ENCODE measurements around the gene TMPRSS5. TPM values are rescaled to one million over a fixed set of nuclear protein-coding genes. Genes with fewer than 3 reads are reported as not detected.
"Not testable (repeated sequence)": the region's sequence is repeated elsewhere in the genome, so short reads cannot be mapped to it uniquely, and the experiment has no call there.

Gene TMPRSS5
- total RNA-seq, 1 donor from 2014 or later: 35.0 TPM

DNA sequence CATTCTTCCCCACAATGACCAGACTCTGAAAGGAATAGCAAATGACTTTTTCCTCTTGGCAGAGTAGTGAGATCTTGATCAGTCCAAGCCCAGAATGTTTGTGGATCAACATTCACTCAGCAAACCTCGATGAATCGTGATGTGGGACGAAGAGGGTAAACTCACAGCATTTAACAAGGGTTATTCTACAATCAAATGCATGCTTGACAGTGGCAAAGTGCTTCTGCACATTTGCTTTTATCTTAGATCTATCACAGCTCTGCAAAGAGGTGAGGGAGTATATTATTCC lies 31.8 kb downstream of the TMPRSS5 start:
- DNase-seq (ENCODE audit: low spot score): no peak
- intact Hi-C loops (cut with DNase I): no loop called here
- no peak for ATAC-seq

DNA sequence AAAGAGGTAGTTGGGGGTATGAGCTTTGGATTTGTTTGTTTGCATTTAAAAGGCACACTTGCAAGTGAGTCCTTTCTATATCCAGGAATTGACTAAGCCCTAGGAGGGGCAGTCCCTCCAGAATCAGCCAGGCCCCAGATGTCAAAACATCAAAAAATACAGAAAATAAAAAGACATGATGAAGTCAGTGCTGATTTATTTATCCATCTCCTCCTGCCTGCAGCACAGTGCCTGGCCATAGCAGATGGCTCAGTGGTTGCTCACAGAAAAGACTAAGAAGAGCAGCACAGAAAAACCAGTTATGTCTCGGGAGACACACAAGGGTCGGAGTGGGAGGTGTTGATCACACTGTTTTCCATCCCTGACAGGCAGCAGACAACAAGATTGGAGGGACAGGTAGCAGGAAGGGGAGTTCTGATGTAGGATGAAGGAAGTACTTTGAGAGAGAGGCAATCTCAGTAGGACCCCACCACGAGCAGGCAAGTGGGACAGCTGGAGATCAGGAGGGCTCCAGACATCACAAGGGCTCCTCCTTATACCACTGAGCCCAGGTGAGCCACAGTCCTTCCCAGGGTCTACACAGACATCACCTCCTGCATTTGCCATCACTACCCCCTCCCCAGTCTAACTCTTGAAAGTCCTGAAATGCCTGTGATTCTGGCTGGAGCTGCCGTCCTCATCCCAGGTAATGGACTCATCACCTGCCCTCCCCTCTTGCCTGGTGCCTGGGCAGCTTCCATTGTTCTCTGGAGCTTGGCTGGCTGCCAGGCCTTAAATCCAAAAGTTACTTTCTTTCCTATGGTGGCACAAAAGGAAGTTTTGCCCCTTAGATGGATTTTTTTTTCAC lies 32.3 kb downstream of the TMPRSS5 start:
- intact Hi-C loops (cut with DNase I): no loop called here
- DNase-seq (ENCODE audit: low spot score) (no peak), ATAC-seq (no peak)

DNA sequence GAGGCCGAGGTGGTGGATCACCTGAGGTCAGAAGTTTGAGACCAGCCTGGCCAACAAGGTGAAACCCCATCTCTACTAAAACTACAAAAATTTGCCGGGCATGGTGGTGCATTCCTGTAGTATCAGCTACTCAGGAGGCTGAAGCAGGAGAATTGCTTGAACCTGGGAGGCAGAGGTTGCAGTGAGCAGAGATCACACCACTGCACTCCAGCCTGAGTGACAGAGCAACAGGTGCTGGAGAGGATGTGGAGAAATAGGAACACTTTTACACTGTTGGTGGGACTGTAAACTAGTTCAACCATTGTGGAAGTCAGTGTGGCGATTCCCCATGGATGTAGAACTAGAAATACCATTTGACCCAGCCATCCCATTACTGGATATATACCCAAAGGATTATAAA lies 34.2 kb downstream of the TMPRSS5 start:
- DNase-seq (ENCODE audit: low spot score); intact Hi-C loops (cut with DNase I); ATAC-seq: not testable (repeated sequence)

DNA sequence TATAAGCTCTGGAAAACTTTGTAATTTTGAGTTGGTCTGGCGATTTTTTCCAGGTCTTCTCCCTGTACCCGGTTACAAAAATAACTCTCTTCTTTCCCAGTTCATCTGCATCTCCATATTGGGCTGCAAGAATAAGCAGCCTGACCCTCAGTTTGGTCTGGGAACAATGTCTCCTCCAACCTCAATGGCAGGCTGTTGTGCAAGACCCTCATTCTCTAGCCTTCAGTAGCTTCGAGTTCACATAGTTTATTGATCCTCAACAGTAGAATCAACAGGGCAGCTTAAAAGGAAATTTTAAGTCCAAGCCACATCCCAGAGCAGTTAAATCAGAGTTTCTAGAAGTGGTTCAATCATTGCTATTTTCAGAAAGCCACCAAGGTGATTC lies 35.3 kb downstream of the TMPRSS5 start:
- no peak for ATAC-seq

DNA sequence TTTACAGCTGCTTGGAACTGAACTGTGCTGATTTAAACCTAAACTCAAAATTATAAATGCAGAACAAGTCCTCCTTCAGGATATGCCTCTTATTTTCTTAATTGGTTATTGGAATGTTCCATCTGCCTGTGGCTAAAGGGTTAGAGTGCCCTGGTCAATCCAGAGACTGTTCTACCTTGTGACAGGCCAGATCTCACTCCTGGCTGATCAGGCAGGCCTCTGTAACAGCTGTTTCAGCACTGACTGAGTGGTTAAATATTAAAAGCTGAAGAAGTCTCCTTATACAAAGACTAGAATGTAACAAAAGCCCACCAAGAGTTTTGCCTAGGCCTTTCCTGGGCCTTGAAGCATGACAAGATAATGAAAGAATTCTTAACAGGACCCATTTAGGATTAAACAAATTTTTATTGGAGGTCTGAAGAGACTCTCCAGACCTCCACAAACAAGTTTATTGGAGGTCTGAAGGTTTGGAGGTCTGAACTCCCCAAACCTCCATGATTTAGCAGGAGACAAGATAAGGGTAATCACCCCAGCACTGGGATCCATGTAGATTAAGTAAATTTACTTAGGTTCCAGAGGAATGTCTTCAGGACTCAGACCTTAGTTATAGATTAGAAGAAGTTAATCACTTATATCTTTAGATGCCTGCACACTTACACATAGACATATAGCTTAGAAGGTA lies 35.8 kb downstream of the TMPRSS5 start:
- intact Hi-C loops (cut with DNase I): no loop called here
- no peak for DNase-seq (ENCODE audit: low spot score)

More for the DNA sequence above, 35.3 kb downstream of the TMPRSS5 start:
- intact Hi-C loops (cut with DNase I): no loop called here
- DNase-seq (ENCODE audit: low spot score): no peak

DNA sequence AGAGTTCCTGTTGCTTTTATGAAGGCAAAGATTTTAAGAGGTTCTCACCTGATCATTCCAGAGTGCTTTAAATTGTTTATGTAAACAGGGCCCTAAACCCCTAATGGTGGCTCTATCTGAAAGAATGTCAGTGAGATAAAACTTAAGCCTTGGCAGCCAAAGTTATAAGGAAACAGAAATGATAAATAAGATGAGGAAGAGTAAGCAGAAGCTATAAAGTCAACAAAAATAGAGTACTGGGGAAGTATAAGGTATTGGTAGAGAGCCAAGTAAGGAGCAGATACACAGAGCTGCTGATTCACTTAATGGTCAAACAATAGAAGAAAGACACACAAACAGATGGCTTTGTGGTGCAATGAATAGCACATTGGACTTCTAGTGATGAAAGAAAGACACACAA lies 37.9 kb downstream of the TMPRSS5 start:
- DNase-seq (ENCODE audit: low spot score) (no peak), ATAC-seq (no peak)
- intact Hi-C loops (cut with DNase I): no loop called here

More for the DNA sequence above, 35.8 kb downstream of the TMPRSS5 start:
- ATAC-seq: no peak

DNA sequence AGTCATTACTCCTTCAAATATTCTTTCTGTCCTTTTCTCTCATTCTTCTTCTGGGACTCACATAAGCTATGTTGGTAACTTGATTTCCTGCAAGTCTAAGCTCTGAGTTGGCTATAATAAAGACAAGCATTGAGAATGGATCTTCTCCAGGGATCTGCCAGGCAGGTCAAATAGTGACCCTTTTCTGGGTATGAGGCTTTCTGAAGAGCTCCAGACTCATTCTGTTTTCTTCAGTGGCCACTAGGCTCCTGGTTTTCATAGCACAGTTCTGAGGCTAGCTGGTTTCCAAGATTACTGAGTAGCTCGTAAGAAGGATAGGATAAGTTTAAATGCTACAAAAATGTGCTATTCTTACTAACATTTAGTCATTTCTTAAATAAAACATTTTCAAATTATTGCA lies 38.3 kb downstream of the TMPRSS5 start:
- no peak for DNase-seq (ENCODE audit: low spot score)
- intact Hi-C loops (cut with DNase I): no loop called here
- ATAC-seq: no peak

DNA sequence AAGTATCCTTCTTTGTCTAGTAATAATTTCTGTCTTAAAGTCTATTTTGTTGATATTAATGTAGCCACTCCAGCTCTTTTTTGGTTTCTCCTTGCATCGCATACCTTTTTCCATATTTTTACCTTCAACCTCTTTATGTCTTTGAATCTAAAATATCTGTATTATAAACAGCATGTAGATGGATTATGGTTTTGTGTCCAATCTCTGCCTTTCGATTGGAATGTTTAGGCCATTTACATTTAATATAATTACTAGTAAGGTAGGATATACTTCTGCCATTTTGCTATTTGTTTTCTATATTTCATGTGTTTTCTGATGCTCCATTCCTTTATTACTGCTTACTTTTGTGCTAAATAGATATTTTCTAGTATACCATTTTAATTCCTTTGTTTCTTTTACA lies 39.5 kb downstream of the TMPRSS5 start:
- DNase-seq (ENCODE audit: low spot score) (no peak), ATAC-seq (no peak)
- intact Hi-C loops (cut with DNase I): no loop called here

DNA sequence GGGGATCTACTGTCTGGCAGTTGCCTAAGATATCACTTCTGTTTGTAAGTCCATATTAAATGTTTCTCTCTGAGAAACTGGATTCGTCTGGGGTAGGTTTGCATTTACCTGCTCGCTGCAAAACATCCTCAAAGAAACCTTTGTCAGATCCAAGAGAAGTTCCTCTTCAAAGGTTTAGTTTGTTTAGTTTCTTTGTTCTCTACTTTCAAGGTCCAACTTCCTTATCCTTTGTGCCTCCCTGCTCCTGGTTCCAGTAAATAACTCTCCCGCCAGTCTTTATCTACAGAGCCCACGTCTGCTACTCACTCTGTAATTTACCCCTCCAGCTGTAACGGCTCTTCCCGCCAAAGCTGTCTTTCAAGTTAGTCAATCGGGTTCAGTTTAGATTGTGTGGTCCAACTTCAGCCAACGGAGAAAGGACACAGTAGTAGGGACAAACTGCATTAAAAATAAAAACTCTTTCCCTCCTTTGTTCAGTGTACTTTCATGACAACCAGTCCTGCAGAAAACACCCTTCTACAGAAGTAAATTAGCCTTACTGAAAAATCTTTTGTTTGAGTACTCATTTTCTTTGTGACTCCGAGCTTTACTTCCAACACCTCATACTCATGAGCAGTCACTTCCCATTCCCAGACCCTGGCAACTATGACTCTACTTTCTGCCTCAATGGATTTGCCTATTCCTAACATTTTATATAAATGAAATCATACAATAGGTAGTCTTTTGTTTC lies 41.0 kb downstream of the TMPRSS5 start:
- ATAC-seq (no peak), DNase-seq (ENCODE audit: low spot score) (no peak)
- intact Hi-C loops (cut with DNase I): no loop called here

DNA sequence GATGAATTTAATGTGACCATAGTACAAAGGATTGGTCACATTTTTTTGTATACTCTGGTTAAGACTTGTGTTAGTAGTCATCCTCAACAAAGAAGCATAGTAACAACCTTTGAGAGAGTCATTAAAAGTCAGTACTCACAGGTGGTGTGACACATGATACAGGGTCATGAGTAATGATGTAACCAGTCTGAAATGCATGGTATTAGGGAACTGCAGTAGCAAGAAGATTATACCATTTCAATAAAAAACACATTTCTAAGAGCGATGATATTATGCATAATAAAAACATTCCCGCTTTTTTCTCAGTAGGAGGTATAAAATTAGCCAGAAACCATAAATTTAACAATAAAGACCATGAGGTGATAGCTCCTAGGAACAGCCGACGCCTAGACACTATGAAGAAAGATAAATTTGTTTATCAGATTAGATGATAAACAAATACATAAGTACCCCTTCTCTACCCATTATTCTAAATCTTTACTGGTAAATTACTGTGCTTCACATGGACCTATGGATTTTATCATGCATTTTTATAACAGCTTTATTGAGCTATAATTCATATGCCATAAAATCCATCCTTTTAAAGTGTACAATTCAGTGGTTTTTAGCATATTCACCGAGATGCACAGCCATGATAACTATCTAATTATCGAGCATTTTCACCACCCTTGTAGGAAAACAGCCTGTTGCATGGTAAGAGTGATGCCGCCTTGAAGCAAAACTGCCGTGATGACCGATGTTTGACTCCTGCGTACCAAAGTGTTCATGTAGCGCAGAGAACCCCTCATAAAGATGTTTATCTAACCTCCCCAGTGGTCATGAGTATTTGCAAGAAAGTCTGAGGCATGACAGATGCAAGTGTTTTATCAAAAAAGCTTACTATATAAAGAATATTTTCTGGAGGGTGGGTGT lies 41.8 kb downstream of the TMPRSS5 start:
- ATAC-seq (no peak), DNase-seq (ENCODE audit: low spot score) (no peak)
- intact Hi-C loops (cut with DNase I): no loop called here

DNA sequence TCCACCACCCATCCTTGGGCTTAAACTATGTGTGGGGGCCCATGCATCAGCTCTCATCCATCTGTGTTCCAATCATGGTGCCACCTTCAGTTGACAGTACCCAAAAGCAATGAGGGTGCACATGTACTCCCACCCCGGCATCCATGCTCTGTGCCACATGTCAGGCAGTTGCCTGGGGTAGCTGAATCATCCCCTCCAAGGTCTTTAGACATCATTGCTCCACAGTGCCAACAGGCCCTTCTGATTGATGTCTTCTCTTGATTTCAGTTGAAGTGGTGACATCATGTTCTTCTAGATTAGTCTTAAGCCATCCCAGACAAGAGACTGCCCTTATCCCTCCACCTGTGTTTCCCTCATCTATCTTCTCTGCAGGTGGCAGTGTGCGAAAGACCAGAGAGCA lies 42.5 kb downstream of the TMPRSS5 start:
- no peak for ATAC-seq
- DNase-seq (ENCODE audit: low spot score): no peak
- intact Hi-C loops (cut with DNase I): no loop called here

DNA sequence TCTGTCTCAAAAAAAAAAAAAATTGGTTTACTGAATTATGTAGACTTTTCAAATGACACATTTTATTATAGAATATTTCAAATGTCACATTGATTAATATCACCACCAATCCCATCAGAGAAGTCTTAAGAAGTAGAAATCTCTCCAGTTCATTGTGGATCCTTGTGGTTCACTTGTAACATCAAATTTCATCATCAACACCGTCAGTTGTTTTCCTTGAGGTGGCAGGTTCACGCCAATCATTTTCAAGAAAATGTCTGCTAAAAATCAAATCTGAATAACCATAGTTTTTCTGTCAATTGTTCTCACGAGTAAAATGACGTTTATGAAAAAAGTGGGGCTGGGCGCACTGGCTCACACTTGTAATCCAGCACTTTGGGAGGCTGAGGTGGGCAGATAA lies 50.3 kb downstream of the TMPRSS5 start:
- intact Hi-C loops (cut with DNase I): no loop called here
- ATAC-seq: no peak
- no peak for DNase-seq (ENCODE audit: low spot score)

DNA sequence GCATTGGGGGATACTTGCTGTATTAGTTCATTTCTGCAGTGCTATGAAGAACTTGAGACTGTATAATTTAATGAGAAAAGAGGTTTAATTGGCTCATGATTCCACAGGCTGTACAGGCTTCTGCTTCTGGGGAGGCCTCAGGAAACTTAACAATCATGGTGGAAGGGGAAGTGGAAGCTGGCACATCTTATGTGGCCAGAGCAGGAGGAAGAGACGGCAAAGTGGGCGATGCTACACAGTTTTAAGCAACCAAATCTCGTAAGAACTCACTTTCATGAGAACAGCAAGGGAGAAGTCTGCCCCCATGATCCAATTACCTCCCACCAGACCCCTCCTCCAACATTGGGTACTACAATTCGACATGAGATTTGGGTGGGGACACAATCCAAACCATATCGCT lies 55.1 kb downstream of the TMPRSS5 start:
- ATAC-seq (no peak), DNase-seq (ENCODE audit: low spot score) (no peak)
- intact Hi-C loops (cut with DNase I): no loop called here

DNA sequence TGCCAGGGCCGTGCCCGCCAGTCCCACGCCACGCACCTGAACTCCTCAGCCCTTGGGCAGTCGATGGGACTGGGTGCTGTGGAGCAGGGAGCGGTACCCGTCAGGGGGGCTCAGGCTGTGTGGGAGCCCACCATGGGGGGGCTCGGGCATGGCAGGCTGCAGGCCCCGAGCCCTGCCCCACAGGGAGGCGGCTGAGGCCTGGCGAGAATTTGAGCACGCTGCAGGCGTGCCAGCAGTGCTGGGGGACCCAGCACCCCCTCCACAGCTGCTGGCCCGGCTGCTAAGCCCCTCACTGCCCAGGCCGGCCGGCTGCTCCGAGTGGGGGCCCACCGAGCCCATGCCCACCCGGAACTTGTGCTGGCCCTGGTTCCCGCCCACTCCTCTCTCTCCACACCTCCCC lies 56.8 kb downstream of the TMPRSS5 start:
- intact Hi-C loops (cut with DNase I): no loop called here
- ATAC-seq (no peak), DNase-seq (ENCODE audit: low spot score) (no peak)

DNA sequence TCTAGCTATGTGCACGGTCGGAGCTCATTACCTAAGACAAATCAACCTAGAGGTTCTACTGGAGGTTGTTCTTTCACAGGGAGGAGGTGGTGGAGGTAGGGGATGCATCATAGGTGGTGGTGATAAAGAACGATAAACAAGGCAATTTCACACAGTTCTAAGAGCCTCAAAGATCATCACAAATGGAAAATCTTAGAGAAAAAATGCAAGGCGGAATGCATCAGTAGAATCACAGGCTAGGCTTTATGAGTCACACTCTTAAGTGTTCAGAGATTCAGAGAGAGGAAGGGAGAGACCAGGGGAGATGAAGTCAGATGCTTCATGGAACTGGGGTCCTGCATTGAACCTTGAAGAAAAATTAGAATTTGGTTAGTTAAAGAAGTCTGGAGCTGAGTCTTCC lies 58.3 kb downstream of the TMPRSS5 start:
- intact Hi-C loops (cut with DNase I): no loop called here
- DNase-seq (ENCODE audit: low spot score) (no peak), ATAC-seq (no peak)

DNA sequence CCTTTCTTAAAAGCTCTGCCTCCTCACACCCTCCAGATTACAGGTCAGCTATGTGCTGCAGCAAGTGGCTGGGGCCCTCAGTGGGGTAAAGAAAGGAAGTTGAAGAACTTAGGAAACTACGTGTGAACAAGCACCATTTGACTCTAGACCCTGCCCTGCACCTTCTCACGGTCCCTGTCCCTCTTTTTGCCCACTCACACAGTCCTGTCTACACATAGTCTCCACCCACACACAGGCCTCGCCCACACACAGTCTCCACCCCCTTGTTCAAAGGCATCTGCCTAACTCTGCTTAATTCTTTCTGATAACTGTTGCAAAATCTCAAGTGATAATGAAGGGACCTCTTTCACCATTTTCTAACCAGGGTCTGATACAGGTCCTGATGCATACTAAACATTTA lies 59.0 kb downstream of the TMPRSS5 start:
- no peak for ATAC-seq
- no peak for DNase-seq (ENCODE audit: low spot score)
- intact Hi-C loops (cut with DNase I): no loop called here

DNA sequence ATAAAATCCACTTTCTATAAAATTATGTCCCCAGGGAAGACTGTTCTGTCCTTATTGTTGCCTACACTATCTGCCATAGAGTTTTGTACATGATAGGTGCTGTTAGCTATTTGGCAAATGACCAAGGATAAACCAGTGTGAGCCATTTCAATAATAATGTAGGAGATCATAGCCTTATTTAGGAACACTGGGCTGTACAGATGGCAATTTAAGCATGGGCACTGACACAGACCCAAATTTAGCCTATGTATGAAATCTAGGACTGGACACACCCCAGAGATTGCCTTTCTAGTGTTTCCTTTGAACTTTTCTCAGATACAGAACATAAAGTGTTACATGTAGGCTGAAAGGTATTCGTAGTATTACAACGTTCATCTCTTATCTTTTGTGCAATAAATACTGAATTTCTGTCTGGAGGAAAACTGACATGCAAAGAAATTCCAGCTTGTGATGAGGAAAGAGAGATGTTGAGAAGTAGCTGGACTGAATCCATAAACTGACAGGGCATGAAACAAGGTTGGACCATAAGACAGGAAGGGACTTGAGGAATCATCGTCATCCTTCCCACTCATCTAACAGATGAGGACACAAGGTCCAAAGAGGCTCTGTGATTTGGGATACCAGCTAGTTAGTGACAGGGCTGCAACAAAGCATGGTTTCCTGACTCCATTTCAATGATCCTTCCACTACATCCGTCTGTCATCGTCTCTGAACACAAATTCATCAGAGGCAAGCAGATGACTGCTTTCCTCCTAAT lies 60.3 kb downstream of the TMPRSS5 start:
- intact Hi-C loops (cut with DNase I): no loop called here
- DNase-seq (ENCODE audit: low spot score): no peak
- ATAC-seq: no peak

DNA sequence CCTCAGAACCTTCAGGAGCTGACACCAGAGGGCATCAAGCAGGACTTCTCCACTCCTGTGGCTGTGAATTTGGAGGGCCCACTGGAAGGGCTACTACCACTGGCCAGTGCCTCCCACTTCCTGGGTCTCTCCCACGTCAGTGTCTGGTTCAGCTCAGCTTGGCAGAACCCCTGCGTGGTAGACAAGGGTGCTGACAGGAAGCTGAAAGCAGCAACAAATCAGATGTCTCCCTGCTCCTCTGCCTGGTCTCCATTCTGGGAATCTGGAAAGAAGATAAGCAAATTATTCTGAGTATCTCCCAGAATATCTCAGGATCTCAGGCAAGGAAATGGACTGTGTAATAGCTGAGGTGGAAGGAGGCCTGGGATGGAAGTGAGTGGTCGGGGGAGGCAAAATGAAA lies 61.5 kb downstream of the TMPRSS5 start:
- ATAC-seq (no peak), DNase-seq (ENCODE audit: low spot score) (no peak)
- intact Hi-C loops (cut with DNase I): no loop called here

DNA sequence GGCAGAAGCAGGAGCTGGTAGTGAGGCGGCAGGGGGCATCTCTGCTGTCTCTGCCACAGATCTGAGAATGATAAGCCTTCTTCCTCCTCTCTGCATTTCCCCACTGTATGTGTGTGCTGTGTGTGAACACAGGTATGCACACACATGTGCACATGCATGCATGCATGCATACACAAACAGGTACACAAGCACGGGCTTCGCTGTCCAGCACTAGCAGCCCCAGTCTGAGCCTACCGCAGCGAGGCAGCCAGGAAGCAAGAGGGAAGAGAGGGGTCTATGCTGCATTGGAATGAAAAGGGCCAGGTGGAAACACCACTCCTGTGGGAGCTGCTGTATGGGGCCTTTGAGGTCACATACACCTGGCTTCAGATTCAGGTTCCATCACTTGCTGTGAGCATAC lies 62.4 kb downstream of the TMPRSS5 start:
- ATAC-seq (no peak), DNase-seq (ENCODE audit: low spot score) (no peak)
- intact Hi-C loops (cut with DNase I): no loop called here

Measured in sciatic nerve (tissue), 2 donors.